SKM-1 (cell line): Measurements from ENCODE around the gene POLA1.

Source experiments
- DNase-seq: peaks from one replicate; lab custom pipeline; 2025; ENCODE audit not compliant: unreplicated experiment; lab: John Stamatoyannopoulos, UW

POLA1 gene

DNA sequence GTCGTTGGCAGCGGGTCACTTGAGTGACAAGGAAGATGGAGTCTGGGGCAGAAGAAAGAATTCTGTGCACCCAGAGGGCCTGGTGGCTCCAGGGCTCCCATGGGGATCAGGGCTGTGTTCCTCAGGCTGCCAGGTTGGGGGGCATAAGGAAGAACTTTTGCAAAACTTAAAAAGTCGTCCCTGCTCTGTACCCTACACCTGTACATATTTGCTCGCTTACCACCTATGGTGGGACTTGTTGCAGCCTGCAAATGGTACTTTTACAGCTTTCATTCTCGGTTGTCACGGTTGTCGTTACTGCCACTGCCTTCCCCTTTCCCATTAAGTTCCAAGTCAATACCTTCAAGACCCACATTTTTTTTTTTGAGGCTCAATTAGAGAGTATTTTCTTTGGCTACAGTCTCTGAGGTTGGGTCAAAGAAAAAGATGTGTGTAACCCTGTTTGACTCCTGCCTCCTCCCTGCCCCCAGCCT, 312.9 kb downstream of the POLA1 start:
- DNase-seq, result no peak

DNA sequence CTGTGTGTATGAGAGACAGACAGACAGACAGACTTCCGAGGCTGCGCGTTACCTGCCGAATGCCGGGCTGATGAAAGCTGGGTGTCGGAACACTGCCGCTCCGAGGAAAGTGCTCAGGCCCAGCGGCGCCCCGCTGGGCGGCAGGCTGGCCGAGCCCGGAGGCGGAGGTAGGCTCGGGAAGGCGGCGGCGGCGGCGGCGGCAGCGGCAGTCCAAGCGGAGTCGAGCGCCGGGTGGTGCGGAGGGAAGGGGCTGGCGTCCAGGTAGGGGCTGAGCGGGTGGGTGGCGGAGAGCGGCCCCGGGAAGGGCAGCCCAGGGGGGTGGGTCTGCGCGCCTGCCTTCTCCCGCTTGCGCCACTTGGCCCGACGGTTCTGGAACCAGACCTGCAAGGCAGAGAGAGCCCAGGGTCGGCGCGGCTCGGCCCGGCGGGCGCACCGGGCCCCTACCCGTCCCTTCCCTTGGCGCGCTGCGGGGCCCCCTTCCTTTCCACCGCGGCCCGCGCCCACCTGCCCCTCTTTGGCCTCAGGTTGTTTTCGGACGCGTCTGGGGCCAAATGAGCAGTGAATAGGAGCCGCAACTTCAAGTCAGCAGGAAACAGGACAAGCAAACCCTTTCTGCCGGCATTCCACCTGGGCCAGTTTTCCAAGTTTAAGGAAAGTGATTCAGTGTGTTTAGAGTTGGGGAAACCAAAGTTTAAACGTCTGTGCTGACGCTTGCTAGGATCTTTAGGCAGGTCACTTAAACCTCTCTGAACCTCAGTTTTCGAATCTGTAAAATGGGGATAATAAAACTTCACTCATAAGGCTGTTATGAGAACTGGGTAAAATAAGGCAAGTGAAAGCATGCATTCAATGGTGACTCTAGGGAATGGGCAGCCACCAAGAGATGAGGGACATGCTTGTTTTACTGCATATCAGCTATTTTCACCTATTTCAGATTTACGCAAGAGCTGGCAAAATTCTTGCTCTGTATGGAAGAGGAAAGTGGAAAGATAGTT, 313.6 kb downstream of the POLA1 start:
- DNase-seq, result no peak

GRCh38 chrX:25009407-25009806, 315.7 kb downstream of the POLA1 start:
- DNase-seq, result no peak

DNA sequence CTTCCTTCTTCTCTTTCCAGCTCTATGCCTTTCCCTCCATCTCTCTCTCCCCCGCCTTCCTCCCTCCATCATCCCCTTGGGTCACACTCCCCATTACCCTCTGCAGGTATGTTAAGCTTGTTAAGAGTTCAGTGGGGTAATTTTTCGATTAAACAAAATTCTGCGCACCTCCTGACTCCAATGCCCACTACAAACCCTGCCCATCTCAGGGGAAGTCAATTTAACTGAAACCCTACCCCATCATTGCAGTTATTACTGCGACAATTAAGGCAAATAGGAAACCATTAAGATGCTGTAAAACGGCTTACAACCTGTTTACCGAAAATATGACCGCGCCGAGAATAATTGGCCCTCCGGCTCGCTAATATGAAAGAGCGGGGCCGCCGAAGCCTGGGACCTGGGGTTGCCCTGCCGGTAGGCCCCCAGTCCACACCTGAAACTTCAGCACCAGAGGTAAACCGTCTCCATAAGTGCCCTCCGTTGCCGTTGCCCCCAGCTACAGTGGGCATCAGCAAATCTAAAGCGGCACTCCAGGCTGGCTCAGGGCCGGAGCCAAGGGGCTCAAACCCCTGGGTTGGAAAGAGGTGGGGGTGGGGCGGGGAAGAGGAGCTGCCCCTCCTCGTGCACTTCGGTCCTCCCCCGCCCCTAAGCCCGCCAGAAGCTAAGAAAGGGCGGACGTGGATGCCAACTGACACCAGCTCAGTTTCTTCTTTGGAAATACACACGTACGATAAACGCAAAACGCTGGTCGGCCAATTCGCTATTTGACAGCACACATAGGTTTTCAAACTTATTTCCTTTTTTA, 317.3 kb downstream of the POLA1 start:
- DNase-seq, result no peak

- DNase-seq, result no peak
Observed at GRCh38 chrX:25011589-25012432, 318.1 kb downstream of the POLA1 start.

DNA sequence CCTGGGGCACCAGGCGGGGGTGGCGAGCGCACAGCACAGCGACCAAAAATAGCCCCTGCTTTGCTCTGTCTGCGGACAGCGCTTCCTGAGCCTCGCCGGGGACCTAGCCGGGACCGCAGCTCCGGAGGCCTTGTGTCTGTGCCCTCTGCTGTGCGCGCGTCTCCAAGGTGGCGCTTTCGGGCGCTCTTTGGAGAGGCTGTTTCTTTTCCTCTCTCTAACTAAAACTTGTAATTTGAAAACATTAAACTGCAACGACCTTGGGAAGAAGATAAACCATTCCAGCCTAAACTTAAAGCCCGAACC, 318.7 kb downstream of the POLA1 start:
- no peak for DNase-seq

GRCh38 chrX:25012793-25013631, 319.3 kb downstream of the POLA1 start:
- no peak for DNase-seq

DNA sequence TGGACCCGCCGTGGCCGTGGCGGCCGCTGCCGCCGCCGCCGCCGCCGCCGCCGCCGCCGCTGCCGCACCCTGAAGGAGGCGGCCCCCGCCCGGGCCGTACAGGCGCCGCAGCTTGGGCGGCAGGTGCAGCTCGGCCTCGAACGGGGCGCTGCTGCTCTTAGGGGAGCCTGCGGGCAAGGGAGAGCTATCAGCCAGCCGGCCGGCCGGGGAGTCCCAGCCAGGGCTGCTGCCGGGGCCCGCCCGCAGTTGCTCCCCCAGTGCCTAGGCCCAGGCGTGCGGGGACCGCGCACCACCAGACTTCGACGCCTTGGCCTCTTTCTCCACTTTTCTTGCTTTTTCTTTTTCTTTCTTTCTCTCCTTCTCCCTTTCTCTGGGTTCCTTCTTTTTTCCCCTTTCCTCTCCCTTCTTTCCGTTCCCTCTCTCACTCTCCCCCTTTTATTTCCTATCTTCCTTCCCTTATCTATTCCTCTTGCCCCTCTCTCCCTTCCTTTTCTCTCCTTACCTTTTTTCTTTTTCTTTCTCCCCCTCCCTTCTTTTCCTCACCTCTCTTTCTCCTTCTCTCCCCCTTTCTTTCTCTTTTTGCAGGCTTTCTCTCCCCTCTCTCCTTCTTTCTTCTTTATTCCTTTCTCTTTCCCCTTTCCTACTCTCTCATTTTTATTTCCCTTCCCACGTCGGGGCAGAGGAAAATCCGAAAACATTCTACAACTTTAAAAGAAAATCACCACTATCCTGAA, 320.1 kb downstream of the POLA1 start:
- DNase-seq, result no peak

- no peak for DNase-seq
Observed at GRCh38 chrX:25014366-25014838, 320.7 kb downstream of the POLA1 start.

- DNase-seq, result no peak
Observed at GRCh38 chrX:25015486-25016360, 322.0 kb downstream of the POLA1 start, which contains the start of gene ARX. TSS of gene ARX (minus strand) at chrX:25015965. CDS start at chrX:25015737, 228 bp downstream.

- no peak for DNase-seq
Observed at GRCh38 chrX:25016361-25016671, 322.6 kb downstream of the POLA1 start.

GRCh38 chrX:25016938-25017598, 323.4 kb downstream of the POLA1 start:
- DNase-seq, result no peak

GRCh38 chrX:25017667-25018247, 324.0 kb downstream of the POLA1 start:
- no peak for DNase-seq

GRCh38 chrX:25018682-25019081, 325.0 kb downstream of the POLA1 start:
- DNase-seq, result no peak

DNA sequence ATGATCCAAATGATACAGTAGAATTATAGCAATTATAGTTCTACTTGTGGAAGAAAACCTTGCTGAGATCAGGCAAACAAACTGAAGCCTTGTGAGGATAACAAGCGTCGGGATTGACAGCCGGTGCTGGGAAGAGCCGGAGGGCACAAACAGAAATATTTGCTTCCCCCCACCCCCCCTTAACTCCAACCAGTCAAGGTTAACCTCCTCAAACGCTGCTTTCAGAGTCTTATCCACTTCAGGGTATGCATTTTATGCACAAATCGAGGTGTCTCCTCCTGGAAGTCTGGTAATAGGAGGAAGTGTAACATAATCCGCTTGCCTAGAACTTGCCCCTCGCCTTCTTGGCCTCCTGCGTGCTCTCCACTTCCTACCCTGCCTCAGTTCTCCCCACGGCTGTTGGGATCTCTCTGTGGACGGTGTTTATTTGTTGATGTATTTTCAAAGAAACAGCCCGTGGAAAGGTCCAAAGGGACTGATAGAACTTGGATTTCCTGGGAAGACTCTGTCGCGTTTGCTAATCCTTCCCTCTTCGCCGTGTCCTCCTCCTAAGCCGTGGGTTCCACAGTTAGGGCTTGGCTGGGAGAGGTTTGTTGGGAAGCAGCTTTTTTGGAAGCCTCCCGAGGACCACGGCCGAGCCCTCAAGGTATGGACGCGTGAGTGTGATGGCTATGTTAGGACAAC, 326.1 kb downstream of the POLA1 start:
- DNase-seq, result no peak

DNA sequence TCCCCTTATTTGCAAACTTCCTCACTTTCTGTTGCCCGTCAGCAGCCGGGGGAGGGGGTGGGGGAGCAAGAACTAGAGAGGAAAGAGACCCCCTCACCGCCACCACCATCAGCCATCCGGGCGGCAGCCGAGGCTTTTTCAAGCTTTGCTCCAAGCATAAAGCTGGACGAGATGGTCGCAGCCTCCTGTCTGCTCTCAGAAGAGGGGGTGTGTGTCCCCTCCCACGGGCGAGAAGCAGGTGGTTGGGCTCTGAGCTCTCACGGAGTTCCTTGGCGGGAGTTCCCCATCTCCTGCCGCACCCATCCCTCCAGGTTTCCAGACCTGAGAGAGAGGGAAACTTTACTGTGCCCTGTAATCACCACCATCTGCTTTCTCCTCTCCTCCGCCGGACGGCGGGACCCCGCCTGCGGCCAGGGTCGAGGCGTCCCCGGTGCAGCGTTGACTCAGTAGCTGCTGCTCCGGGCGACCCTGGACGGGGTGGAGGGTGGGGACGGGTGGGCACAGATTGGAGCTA, 326.7 kb downstream of the POLA1 start:
- DNase-seq, result no peak
